ENCODE measurements around the gene AFF3.

Gene AFF3

GRCh38 chr2:99571021-99571420 lies 571.4 kb downstream of the AFF3 start:
- DNase-seq: no peak

- peak; percentile 22 for DNase-seq
These were observed 573.0 kb downstream of the AFF3 start for GRCh38 chr2:99569386-99569785.

GRCh38 chr2:99565227-99565626 lies 577.2 kb downstream of the AFF3 start:
- DNase-seq: no peak

- DNase-seq: no peak
These were observed 579.9 kb downstream of the AFF3 start for GRCh38 chr2:99562516-99562915.

GRCh38 chr2:99561804-99562203 lies 580.6 kb downstream of the AFF3 start:
- no peak for DNase-seq

GRCh38 chr2:99559075-99559662 lies 583.2 kb downstream of the AFF3 start:
- DNase-seq: peak; percentile 75

- no peak for DNase-seq
These were observed 587.0 kb downstream of the AFF3 start for GRCh38 chr2:99555404-99555803.

GRCh38 chr2:99554871-99555270 lies 587.5 kb downstream of the AFF3 start:
- DNase-seq: no peak

GRCh38 chr2:99554238-99554637 lies 588.2 kb downstream of the AFF3 start:
- no peak for DNase-seq

GRCh38 chr2:99552529-99552928 lies 589.9 kb downstream of the AFF3 start:
- no peak for DNase-seq

GRCh38 chr2:99550368-99550767 lies 592.0 kb downstream of the AFF3 start:
- no peak for DNase-seq

GRCh38 chr2:99545604-99546003 lies 596.8 kb downstream of the AFF3 start:
- DNase-seq: no peak

GRCh38 chr2:99545066-99545465 lies 597.3 kb downstream of the AFF3 start:
- DNase-seq: no peak

GRCh38 chr2:99544608-99545007 lies 597.8 kb downstream of the AFF3 start:
- no peak for DNase-seq

GRCh38 chr2:99543247-99543646 lies 599.1 kb downstream of the AFF3 start:
- no peak for DNase-seq

- DNase-seq: no peak
These were observed 604.4 kb downstream of the AFF3 start for GRCh38 chr2:99537910-99538485.

- no peak for DNase-seq
These were observed 618.3 kb downstream of the AFF3 start for GRCh38 chr2:99524056-99524455.

GRCh38 chr2:99522157-99522556 lies 620.2 kb downstream of the AFF3 start:
- no peak for DNase-seq

GRCh38 chr2:99520813-99521212 lies 621.6 kb downstream of the AFF3 start:
- no peak for DNase-seq

- no peak for DNase-seq
These were observed 622.2 kb downstream of the AFF3 start for GRCh38 chr2:99520195-99520594.

- no peak for DNase-seq
These were observed 628.0 kb downstream of the AFF3 start for GRCh38 chr2:99514357-99514756.

- DNase-seq: no peak
These were observed 630.2 kb downstream of the AFF3 start for GRCh38 chr2:99512181-99512591.

GRCh38 chr2:99509387-99509786 lies 633.0 kb downstream of the AFF3 start:
- no peak for DNase-seq

- peak; percentile 66 for DNase-seq
These were observed 634.2 kb downstream of the AFF3 start for GRCh38 chr2:99507937-99508818.
